Measurements from ENCODE around the gene FAM72A.

Gene FAM72A

GRCh38 chr1:206145771-206146290 lies 56.8 kb downstream of the FAM72A start:
- DNase-seq: no peak

GRCh38 chr1:206144605-206145004 lies 58.0 kb downstream of the FAM72A start:
- no peak for DNase-seq

- DNase-seq: no peak
These were observed 59.0 kb downstream of the FAM72A start for GRCh38 chr1:206143537-206144172.

DNA sequence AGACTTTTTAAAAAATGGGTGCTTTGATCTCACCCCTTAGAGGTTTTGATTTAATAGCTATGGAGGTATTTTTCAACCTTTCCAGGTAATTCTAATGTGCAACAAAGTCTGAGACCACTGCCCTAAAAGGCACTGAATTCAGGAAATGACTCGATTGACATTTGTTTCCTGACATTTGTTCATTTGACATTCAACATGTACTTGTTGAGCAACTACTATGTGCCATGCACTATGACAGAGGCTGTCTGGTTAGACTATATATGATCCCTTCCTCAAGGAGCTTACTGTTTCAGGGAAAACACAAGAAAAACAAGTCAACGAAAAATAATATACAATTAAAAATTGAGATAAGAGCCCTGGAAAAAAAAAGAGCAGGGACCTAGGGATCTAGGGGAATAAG lies 59.9 kb downstream of the FAM72A start:
- DNase-seq: no peak

GRCh38 chr1:206142011-206142410 lies 60.6 kb downstream of the FAM72A start:
- no peak for DNase-seq

- DNase-seq: no peak
These were observed 66.4 kb downstream of the FAM72A start for GRCh38 chr1:206136241-206136640.
